ENCODE data around the gene PPP1R27.
A peak's percentile ranks its signal among the peaks of the same experiment; 100 is the strongest.

PPP1R27 gene

GRCh38 chr17:81871387-81872230, 36.8 kb upstream of the PPP1R27 start:
- Mint-ChIP-seq H3K27ac (peak overlapping the region; percentile 88 to 97 (median 95)), H3K27me3 (ENCODE audit: low read depth) (no peaks in the 10 kb centered on the region), H3K4me1 (peaks cover 8% of the 10 kb centered on the region), H3K9me3 (no peaks in the 10 kb centered on the region), H3K4me3 (peak overlapping the region; percentile 85 to 91 (median 88)), H3K36me3 (ENCODE audit: low read depth) (peaks cover 3% of the 10 kb centered on the region)
- TF ChIP-seq CTCF (IDR thresholded peaks at IDR 0.05; ENCODE audit: unreplicated experiment in 3 of 3) = peak in 2 of 3 experiments; percentile 16 to 46

GRCh38 chr17:81870981-81871386, 36.1 kb upstream of the PPP1R27 start, which contains the start of gene ARHGDIA:
Gene ARHGDIA (minus strand): TSS chr17:81871337. CDS start chr17:81869930, 1,407 bp downstream.
- Mint-ChIP-seq H3K4me3 (peak within 1 kb of the TSS; percentile 85 to 93 (median 91)), H3K9me3 (no peaks in the 10 kb centered on the region), H3K27ac (peak within 1 kb of the TSS; percentile 88 to 97 (median 95)), H3K4me1 (peaks cover 11% of the 10 kb centered on the region), H3K27me3 (ENCODE audit: low read depth) (no peaks in the 10 kb centered on the region), H3K36me3 (ENCODE audit: low read depth) (peaks cover 3% of the 10 kb centered on the region)
- no peak for TF ChIP-seq CTCF (IDR thresholded peaks at IDR 0.05; ENCODE audit: unreplicated experiment in 3 of 3)

GRCh38 chr17:81870131-81870980, 35.5 kb upstream of the PPP1R27 start:
- Mint-ChIP-seq H3K36me3 (ENCODE audit: low read depth) (peaks cover 3% of the 10 kb centered on the region), H3K4me1 (peaks cover 11% of the 10 kb centered on the region), H3K27me3 (ENCODE audit: low read depth) (no peaks in the 10 kb centered on the region), H3K9me3 (no peaks in the 10 kb centered on the region), H3K27ac (peak overlapping the region; percentile 87 to 94 (median 92)), H3K4me3 (peak overlapping the region; percentile 82 to 93 (median 91))
- no peak for TF ChIP-seq CTCF (IDR thresholded peaks at IDR 0.05; ENCODE audit: unreplicated experiment in 3 of 3)

GRCh38 chr17:81869221-81870130, 34.6 kb upstream of the PPP1R27 start:
- TF ChIP-seq CTCF (IDR thresholded peaks at IDR 0.05; ENCODE audit: unreplicated experiment in 3 of 3) = peak; percentile 98 to 99 (median 98)
- Mint-ChIP-seq H3K27ac (peak overlapping the region; percentile 87 to 94 (median 92)), H3K27me3 (ENCODE audit: low read depth) (no peaks in the 10 kb centered on the region), H3K4me3 (peak overlapping the region; percentile 82 to 93 (median 91)), H3K36me3 (ENCODE audit: low read depth) (peaks cover 3% of the 10 kb centered on the region), H3K9me3 (no peaks in the 10 kb centered on the region), H3K4me1 (peaks cover 11% of the 10 kb centered on the region)

- Mint-ChIP-seq H3K9me3 (no peaks in the 10 kb centered on the region), H3K4me3 (peak overlapping the region; percentile 14 to 93 (median 82)), H3K27me3 (ENCODE audit: low read depth) (no peaks in the 10 kb centered on the region), H3K27ac (peak overlapping the region in 2 of 3 experiments; percentile 59 to 74), H3K36me3 (ENCODE audit: low read depth) (peaks cover 3% of the 10 kb centered on the region), H3K4me1 (peaks cover 12% of the 10 kb centered on the region)
- no peak for TF ChIP-seq CTCF (IDR thresholded peaks at IDR 0.05; ENCODE audit: unreplicated experiment in 3 of 3)
Measured at GRCh38 chr17:81868674-81869220, 33.9 kb upstream of the PPP1R27 start.
